ENCODE results near the gene RBMY1J. TPM values are rescaled to one million over a fixed set of nuclear protein-coding genes. Genes with fewer than 3 reads are reported as not detected.
"Not testable (repeated sequence)": the region's sequence is repeated elsewhere in the genome, so short reads cannot be mapped to it uniquely, and the experiment has no call there.

RBMY1J gene
- polyA plus RNA-seq (2013, experiment 1 of 2), result not detected
- not detected for polyA plus RNA-seq (2013, experiment 2 of 2)

DNA sequence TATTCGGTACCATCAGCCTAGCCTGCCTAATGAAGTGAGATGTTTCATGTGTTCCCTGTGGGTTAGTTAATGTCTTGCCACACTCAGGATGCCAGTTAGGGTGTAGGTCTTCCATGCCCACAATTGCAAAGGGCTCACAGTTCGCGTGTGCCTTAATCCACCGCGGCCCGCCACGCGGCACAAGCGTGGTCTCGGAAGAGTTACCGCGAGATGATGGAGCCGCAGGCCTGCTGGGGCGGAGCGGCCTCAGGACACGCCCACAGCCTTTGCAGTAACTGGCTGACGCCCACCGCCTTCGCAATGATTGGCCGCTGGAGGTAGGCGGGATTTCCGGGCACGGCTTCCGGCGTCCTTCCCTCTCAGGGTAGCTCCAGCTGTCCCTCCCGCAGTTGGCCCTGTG is at the start of gene RBMY1J:
TSS of gene RBMY1J (plus strand) at position 301 of the 400 bp plus-strand sequence. CDS start 2,038 bp downstream, outside the sequence.
- not testable (repeated sequence) for DNase-seq; H3K27ac ChIP-seq (ENCODE audit: low read length, poor library complexity, severe bottlenecking)

GRCh38 chrY:22367416-22367815 is 35.8 kb upstream of the RBMY1J start:
- H3K27me3 ChIP-seq (ENCODE audit: control insufficient read depth in 1 of 2, insufficient read depth in 1 of 2, low read length in 2 of 2), result no peaks in the 10 kb centered on the region
- H3K14ac ChIP-seq (ENCODE audit: low read length in 2 of 2), result no peak overlapping the region
- no peak overlapping the region for H2BK5ac ChIP-seq (ENCODE audit: low read depth, low read length, poor library complexity, severe bottlenecking)
- no peak overlapping the region for H3K4me2 ChIP-seq (ENCODE audit: low read length, poor library complexity, severe bottlenecking)
- H2BK12ac ChIP-seq (ENCODE audit: low read length in 2 of 2), result no peak overlapping the region
- no peak overlapping the region for H3K9ac ChIP-seq (ENCODE audit: low read length)
- H3K4me1 ChIP-seq (ENCODE audit: control insufficient read depth, insufficient read depth, low read depth, low read length), result no peaks in the 10 kb centered on the region
- no peak overlapping the region for H3K27ac ChIP-seq (ENCODE audit: low read length, poor library complexity, severe bottlenecking)
- H3K9me3 ChIP-seq (ENCODE audit: control insufficient read depth, low read length), result no peaks in the 10 kb centered on the region
- no peaks in the 10 kb centered on the region for H3K36me3 ChIP-seq (ENCODE audit: control insufficient read depth in 1 of 2, insufficient read depth in 2 of 2, low read depth in 1 of 2, low read length in 2 of 2)
- H4K8ac ChIP-seq (ENCODE audit: low read length), result no peak overlapping the region
- no peaks in the 10 kb centered on the region for H3K79me1 ChIP-seq (replicated peaks; ENCODE audit: low read length, poor library complexity, severe bottlenecking)
- DNase-seq, result no peak
- WGBS, result 70% methylated on average over 14 of the region's 14 CpGs
- H3K4me3 ChIP-seq (ENCODE audit: insufficient read depth in 1 of 2, low read depth in 1 of 2, low read length in 2 of 2), result no peak overlapping the region
- no peak overlapping the region for H2BK15ac ChIP-seq (ENCODE audit: low read depth, poor library complexity, severe bottlenecking)
- H3K23ac ChIP-seq (ENCODE audit: low read length in 2 of 2), result no peak overlapping the region
- no peak overlapping the region for H2AFZ ChIP-seq (ENCODE audit: low read depth, low read length)
- H3K18ac ChIP-seq (ENCODE audit: low read depth in 1 of 2, low read length in 2 of 2), result no peak overlapping the region
- no peak overlapping the region for H2BK120ac ChIP-seq (ENCODE audit: low read depth, low read length)
- no peak overlapping the region for H3K4ac ChIP-seq (ENCODE audit: low read depth in 1 of 2, low read length in 2 of 2)
- no peak overlapping the region for H2AK5ac ChIP-seq (ENCODE audit: low read length, severe bottlenecking)
- no peak overlapping the region for H4K91ac ChIP-seq (ENCODE audit: low read length)

More for the DNA sequence above, at the start of gene RBMY1J:
- not testable (repeated sequence) for H3K4me3 ChIP-seq (ENCODE audit: insufficient read depth in 1 of 2, low read depth in 1 of 2, low read length in 2 of 2); H3K79me1 ChIP-seq (replicated peaks; ENCODE audit: low read length, poor library complexity, severe bottlenecking); H2BK120ac ChIP-seq (ENCODE audit: low read depth, low read length); H4K91ac ChIP-seq (ENCODE audit: low read length); H2BK5ac ChIP-seq (ENCODE audit: low read depth, low read length, poor library complexity, severe bottlenecking); H3K14ac ChIP-seq (ENCODE audit: low read length in 2 of 2); H3K4ac ChIP-seq (ENCODE audit: low read depth in 1 of 2, low read length in 2 of 2); H3K27me3 ChIP-seq (ENCODE audit: control insufficient read depth in 1 of 2, insufficient read depth in 1 of 2, low read length in 2 of 2); H2BK15ac ChIP-seq (ENCODE audit: low read depth, poor library complexity, severe bottlenecking); H2AK5ac ChIP-seq (ENCODE audit: low read length, severe bottlenecking); H3K9ac ChIP-seq (ENCODE audit: low read length); H3K18ac ChIP-seq (ENCODE audit: low read depth in 1 of 2, low read length in 2 of 2); H4K8ac ChIP-seq (ENCODE audit: low read length); H3K9me3 ChIP-seq (ENCODE audit: control insufficient read depth, low read length); H3K4me2 ChIP-seq (ENCODE audit: low read length, poor library complexity, severe bottlenecking); H3K23ac ChIP-seq (ENCODE audit: low read length in 2 of 2); H2BK12ac ChIP-seq (ENCODE audit: low read length in 2 of 2); H2AFZ ChIP-seq (ENCODE audit: low read depth, low read length); H3K4me1 ChIP-seq (ENCODE audit: control insufficient read depth, insufficient read depth, low read depth, low read length); H3K36me3 ChIP-seq (ENCODE audit: control insufficient read depth in 1 of 2, insufficient read depth in 2 of 2, low read depth in 1 of 2, low read length in 2 of 2)
- no CpG with 5 or more reads among the region's 26 CpGs for WGBS

GRCh38 chrY:22370623-22371022 is 32.6 kb upstream of the RBMY1J start:
- no peak for DNase-seq
- Histone ChIP-seq H2BK5ac (ENCODE audit: low read depth, low read length, poor library complexity, severe bottlenecking) (no peak overlapping the region), H3K14ac (ENCODE audit: low read length in 2 of 2) (no peak overlapping the region), H2BK15ac (ENCODE audit: low read depth, poor library complexity, severe bottlenecking) (no peak overlapping the region), H2AFZ (ENCODE audit: low read depth, low read length) (no peak overlapping the region), H3K23ac (ENCODE audit: low read length in 2 of 2) (no peak overlapping the region), H3K4ac (ENCODE audit: low read depth in 1 of 2, low read length in 2 of 2) (no peak overlapping the region), H3K4me3 (ENCODE audit: insufficient read depth in 1 of 2, low read depth in 1 of 2, low read length in 2 of 2) (no peak overlapping the region), H3K9me3 (ENCODE audit: control insufficient read depth, low read length) (no peaks in the 10 kb centered on the region), H2BK12ac (ENCODE audit: low read length in 2 of 2) (no peak overlapping the region), H3K36me3 (ENCODE audit: control insufficient read depth in 1 of 2, insufficient read depth in 2 of 2, low read depth in 1 of 2, low read length in 2 of 2) (no peaks in the 10 kb centered on the region), H4K91ac (ENCODE audit: low read length) (no peak overlapping the region), H3K27ac (ENCODE audit: low read length, poor library complexity, severe bottlenecking) (no peak overlapping the region), H3K79me1 (replicated peaks; ENCODE audit: low read length, poor library complexity, severe bottlenecking) (no peaks in the 10 kb centered on the region), H3K9ac (ENCODE audit: low read length) (no peak overlapping the region), H3K18ac (ENCODE audit: low read depth in 1 of 2, low read length in 2 of 2) (no peak overlapping the region), H2BK120ac (ENCODE audit: low read depth, low read length) (no peak overlapping the region), H3K4me2 (ENCODE audit: low read length, poor library complexity, severe bottlenecking) (no peak overlapping the region), H3K27me3 (ENCODE audit: control insufficient read depth in 1 of 2, insufficient read depth in 1 of 2, low read length in 2 of 2) (no peaks in the 10 kb centered on the region), H3K4me1 (ENCODE audit: control insufficient read depth, insufficient read depth, low read depth, low read length) (no peaks in the 10 kb centered on the region), H2AK5ac (ENCODE audit: low read length, severe bottlenecking) (no peak overlapping the region), H4K8ac (ENCODE audit: low read length) (no peak overlapping the region)

- Histone ChIP-seq H3K4me3 (ENCODE audit: insufficient read depth in 1 of 2, low read depth in 1 of 2, low read length in 2 of 2) (no peak overlapping the region), H2BK120ac (ENCODE audit: low read depth, low read length) (no peak overlapping the region), H3K27ac (ENCODE audit: low read length, poor library complexity, severe bottlenecking) (no peak overlapping the region), H2AK5ac (ENCODE audit: low read length, severe bottlenecking) (no peak overlapping the region), H3K36me3 (ENCODE audit: control insufficient read depth in 1 of 2, insufficient read depth in 2 of 2, low read depth in 1 of 2, low read length in 2 of 2) (no peaks in the 10 kb centered on the region), H3K9ac (ENCODE audit: low read length) (no peak overlapping the region), H2AFZ (ENCODE audit: low read depth, low read length) (no peak overlapping the region), H3K4me2 (ENCODE audit: low read length, poor library complexity, severe bottlenecking) (no peak overlapping the region), H3K79me1 (replicated peaks; ENCODE audit: low read length, poor library complexity, severe bottlenecking) (no peaks in the 10 kb centered on the region), H3K27me3 (ENCODE audit: control insufficient read depth in 1 of 2, insufficient read depth in 1 of 2, low read length in 2 of 2) (no peaks in the 10 kb centered on the region), H2BK5ac (ENCODE audit: low read depth, low read length, poor library complexity, severe bottlenecking) (no peak overlapping the region), H4K91ac (ENCODE audit: low read length) (no peak overlapping the region), H2BK15ac (ENCODE audit: low read depth, poor library complexity, severe bottlenecking) (no peak overlapping the region), H3K4ac (ENCODE audit: low read depth in 1 of 2, low read length in 2 of 2) (no peak overlapping the region), H2BK12ac (ENCODE audit: low read length in 2 of 2) (no peak overlapping the region), H3K4me1 (ENCODE audit: control insufficient read depth, insufficient read depth, low read depth, low read length) (no peaks in the 10 kb centered on the region), H3K18ac (ENCODE audit: low read depth in 1 of 2, low read length in 2 of 2) (no peak overlapping the region), H3K14ac (ENCODE audit: low read length in 2 of 2) (no peak overlapping the region), H3K23ac (ENCODE audit: low read length in 2 of 2) (no peak overlapping the region), H3K9me3 (ENCODE audit: control insufficient read depth, low read length) (no peaks in the 10 kb centered on the region), H4K8ac (ENCODE audit: low read length) (no peak overlapping the region)
- no peak for DNase-seq
Measured at GRCh38 chrY:22373494-22373893, 29.7 kb upstream of the RBMY1J start.

Measured in mesenchymal stem cell (in vitro differentiated cells and primary cell).